PFSK-1 (cell line): ENCODE measurements around the gene USP31.

Experiments used
- FOXP2 ChIP-seq: optimal IDR thresholded peaks from 2 replicates; pipeline ENCODE3; 2011; ENCODE audit warnings: borderline replicate concordance, control low read depth, inconsistent platforms; ENCODE audit not compliant: insufficient read depth; ENCODE audit errors: extremely low read length, extremely low read depth
- POLR2AphosphoS5 ChIP-seq: IDR thresholded peaks from 2 replicates; pipeline ENCODE4 v1.6.1; 2012; ENCODE audit warnings: low read depth, mild to moderate bottlenecking, control low read depth, low read length, moderate library complexity
- SIN3A ChIP-seq: IDR thresholded peaks from 2 replicates; pipeline ENCODE4 v1.6.1; 2012; ENCODE audit warnings: mild to moderate bottlenecking, low read length, moderate library complexity, borderline replicate concordance; ENCODE audit not compliant: insufficient read depth
- TAF1 ChIP-seq: IDR thresholded peaks from 2 replicates; pipeline ENCODE4 v1.6.1; 2012; ENCODE audit warnings: low read length, control low read depth, borderline replicate concordance; ENCODE audit not compliant: insufficient read depth
- TF ChIP-seq, protein P1 (sequence below), 2 experiments: IDR thresholded peaks; 2 replicates each; pipeline versions ENCODE4 v1.6.1 to v1.8.0; 2011 to 2012; ENCODE audit warnings: low read depth in 2 of 2, low read length in 2 of 2, control low read depth in 1 of 2, inconsistent platforms in 1 of 2, mild to moderate bottlenecking in 1 of 2, moderate library complexity in 1 of 2; ENCODE audit not compliant: insufficient read depth in 1 of 2

The USP31 gene

DNA sequence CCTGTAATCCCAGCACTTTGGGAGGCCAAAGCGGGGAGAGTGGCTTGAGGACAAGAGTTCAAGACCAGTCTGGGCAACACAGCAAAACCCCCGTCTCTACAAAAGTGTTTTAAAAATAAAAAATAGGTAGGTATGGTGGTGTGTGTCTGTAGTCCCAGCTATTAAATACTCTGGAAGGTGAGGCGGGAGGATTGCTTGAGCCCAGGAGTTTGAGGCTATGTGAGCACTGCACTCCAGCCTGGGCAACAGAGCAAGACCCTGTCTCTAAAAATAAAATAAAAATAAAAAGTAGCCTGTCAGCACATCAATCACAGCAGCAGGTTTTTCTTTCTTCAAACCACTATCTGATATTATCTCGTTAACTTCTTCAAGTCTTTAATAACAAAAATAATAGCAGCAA is 1.6 kb downstream of the USP31 start:
- TF ChIP-seq, protein P1, sequence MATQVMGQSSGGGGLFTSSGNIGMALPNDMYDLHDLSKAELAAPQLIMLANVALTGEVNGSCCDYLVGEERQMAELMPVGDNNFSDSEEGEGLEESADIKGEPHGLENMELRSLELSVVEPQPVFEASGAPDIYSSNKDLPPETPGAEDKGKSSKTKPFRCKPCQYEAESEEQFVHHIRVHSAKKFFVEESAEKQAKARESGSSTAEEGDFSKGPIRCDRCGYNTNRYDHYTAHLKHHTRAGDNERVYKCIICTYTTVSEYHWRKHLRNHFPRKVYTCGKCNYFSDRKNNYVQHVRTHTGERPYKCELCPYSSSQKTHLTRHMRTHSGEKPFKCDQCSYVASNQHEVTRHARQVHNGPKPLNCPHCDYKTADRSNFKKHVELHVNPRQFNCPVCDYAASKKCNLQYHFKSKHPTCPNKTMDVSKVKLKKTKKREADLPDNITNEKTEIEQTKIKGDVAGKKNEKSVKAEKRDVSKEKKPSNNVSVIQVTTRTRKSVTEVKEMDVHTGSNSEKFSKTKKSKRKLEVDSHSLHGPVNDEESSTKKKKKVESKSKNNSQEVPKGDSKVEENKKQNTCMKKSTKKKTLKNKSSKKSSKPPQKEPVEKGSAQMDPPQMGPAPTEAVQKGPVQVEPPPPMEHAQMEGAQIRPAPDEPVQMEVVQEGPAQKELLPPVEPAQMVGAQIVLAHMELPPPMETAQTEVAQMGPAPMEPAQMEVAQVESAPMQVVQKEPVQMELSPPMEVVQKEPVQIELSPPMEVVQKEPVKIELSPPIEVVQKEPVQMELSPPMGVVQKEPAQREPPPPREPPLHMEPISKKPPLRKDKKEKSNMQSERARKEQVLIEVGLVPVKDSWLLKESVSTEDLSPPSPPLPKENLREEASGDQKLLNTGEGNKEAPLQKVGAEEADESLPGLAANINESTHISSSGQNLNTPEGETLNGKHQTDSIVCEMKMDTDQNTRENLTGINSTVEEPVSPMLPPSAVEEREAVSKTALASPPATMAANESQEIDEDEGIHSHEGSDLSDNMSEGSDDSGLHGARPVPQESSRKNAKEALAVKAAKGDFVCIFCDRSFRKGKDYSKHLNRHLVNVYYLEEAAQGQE (IDR thresholded peaks at IDR 0.05; ENCODE audit: insufficient read depth in 1 of 2, low read depth in 2 of 2, low read length in 2 of 2), result no peak
- TF ChIP-seq POLR2AphosphoS5 (no peak), TAF1 (no peak), SIN3A (no peak), FOXP2 (no peak)

- no peak for TF ChIP-seq POLR2AphosphoS5
- no peak for TF ChIP-seq SIN3A
- TF ChIP-seq, protein P1 (IDR thresholded peaks at IDR 0.05; ENCODE audit: insufficient read depth in 1 of 2, low read depth in 2 of 2, low read length in 2 of 2), result no peak
- no peak for TF ChIP-seq TAF1
- no peak for TF ChIP-seq FOXP2
These were observed 2.2 kb downstream of the USP31 start for GRCh38 chr16:23146877-23147601.

- no peak for TF ChIP-seq TAF1
- TF ChIP-seq, protein P1 (IDR thresholded peaks at IDR 0.05; ENCODE audit: insufficient read depth in 1 of 2, low read depth in 2 of 2, low read length in 2 of 2), result no peak
- no peak for TF ChIP-seq SIN3A
- no peak for TF ChIP-seq POLR2AphosphoS5
- TF ChIP-seq FOXP2, result no peak
These were observed 3.6 kb downstream of the USP31 start for GRCh38 chr16:23145608-23146007.

- no peak for TF ChIP-seq SIN3A
- TF ChIP-seq, protein P1 (IDR thresholded peaks at IDR 0.05; ENCODE audit: insufficient read depth in 1 of 2, low read depth in 2 of 2, low read length in 2 of 2), result no peak
- TF ChIP-seq TAF1, result no peak
- no peak for TF ChIP-seq FOXP2
- no peak for TF ChIP-seq POLR2AphosphoS5
These were observed 4.1 kb downstream of the USP31 start for GRCh38 chr16:23145186-23145585.
